IMR-90 (cell line): ENCODE results near the gene SLC27A6. TPM values are rescaled to one million over a fixed set of nuclear protein-coding genes. Genes with fewer than 3 reads are reported as not detected.

Experiments
- ATAC-seq: fragments of 200-7000 bp; cut with Tn5 transposase; 2 replicates; pipeline ENCODE4 v1.9.1; 2020; ENCODE audit warnings: low read depth, mild to moderate bottlenecking, moderate library complexity
- BruUV-seq: library from RNA; stranded (reverse); fragments of 400-500 nt; replicated peaks from 2 replicates; lab custom pipeline; 2021; lab: Mats Ljungman, UMichigan
- CTCF ChIA-PET: fragments of 300-600 bp; formaldehyde crosslinking; extraction: SDS; loops from one replicate; lab custom pipeline; 2021; ENCODE audit warnings: antibody characterized with exemption; lab: Yijun Ruan, JAX
- POLR2A ChIA-PET: fragments of 300-600 bp; sonication (Branson Sonifier 250); formaldehyde crosslinking; loops from one replicate; lab custom pipeline; 2022; ENCODE audit warnings: antibody characterized with exemption; ENCODE audit not compliant: unreplicated experiment; lab: Charles Lee
- DNase-seq: peaks from one replicate; pipeline ENCODE4 v3.0.0; 2013
- H2AFZ ChIP-seq: replicated peaks from 2 replicates; pipeline ENCODE3; 2013; ENCODE audit warnings: low read length, mild to moderate bottlenecking; ENCODE audit not compliant: poor library complexity
- H2AK5ac ChIP-seq: 2 replicates; pipeline ENCODE4 v1.6.1; 2013; ENCODE audit warnings: low read depth, low read length, inconsistent platforms
- H2AK9ac ChIP-seq: replicated peaks from 2 replicates; pipeline ENCODE3; 2013; ENCODE audit warnings: mild to moderate bottlenecking, low read depth, low read length, moderate library complexity; ENCODE audit not compliant: poor library complexity
- H2BK120ac ChIP-seq: 2 replicates; pipeline ENCODE4 v1.6.1; 2013; ENCODE audit warnings: low read depth, low read length, inconsistent platforms
- H2BK15ac ChIP-seq: 3 replicates; pipeline ENCODE4 v1.6.1; 2013; ENCODE audit warnings: low read depth, low read length, inconsistent platforms
- H2BK20ac ChIP-seq: 2 replicates; pipeline ENCODE4 v1.6.1; 2013; ENCODE audit warnings: low read depth, mild to moderate bottlenecking, inconsistent platforms, low read length, moderate library complexity
- H2BK5ac ChIP-seq: 2 replicates; pipeline ENCODE4 v1.6.1; 2013; ENCODE audit warnings: mild to moderate bottlenecking, low read depth, low read length, inconsistent platforms; ENCODE audit not compliant: poor library complexity, severe bottlenecking
- H3K14ac ChIP-seq: replicated peaks from 2 replicates; pipeline ENCODE4 v1.6.1; 2013; ENCODE audit warnings: low read depth, low read length, inconsistent platforms
- H3K18ac ChIP-seq: 2 replicates; pipeline ENCODE4 v1.6.1; 2013; ENCODE audit warnings: low read depth, low read length, control low read depth
- H3K23ac ChIP-seq: 2 replicates; pipeline ENCODE4 v1.6.1; 2013; ENCODE audit warnings: low read depth, low read length, inconsistent platforms
- H3K27ac ChIP-seq: 2 replicates; pipeline ENCODE4 v1.5.1; 2013; ENCODE audit warnings: mild to moderate bottlenecking, control low read depth, low read length; ENCODE audit not compliant: insufficient read depth
- H3K27me3 ChIP-seq: 2 replicates; pipeline ENCODE4 v1.6.1; 2013; ENCODE audit warnings: low read length; ENCODE audit not compliant: control insufficient read depth, insufficient read depth
- H3K36me3 ChIP-seq: 2 replicates; pipeline ENCODE4 v1.6.1; 2013; ENCODE audit warnings: low read length, mixed read lengths; ENCODE audit not compliant: control insufficient read depth, insufficient read depth
- H3K4ac ChIP-seq: 2 replicates; pipeline ENCODE4 v1.6.1; 2013; ENCODE audit warnings: low read depth, low read length, inconsistent platforms
- H3K4me1 ChIP-seq: 2 replicates; pipeline ENCODE4 v1.6.1; 2013; ENCODE audit warnings: low read length, mixed read lengths; ENCODE audit not compliant: control insufficient read depth, insufficient read depth
- H3K4me2 ChIP-seq: 2 replicates; pipeline ENCODE4 v1.6.1; 2013; ENCODE audit warnings: low read depth, mild to moderate bottlenecking, control low read depth, low read length, moderate library complexity
- H3K4me3 ChIP-seq: 2 replicates; pipeline ENCODE4 v1.5.1; 2013; ENCODE audit warnings: low read depth, mild to moderate bottlenecking, control low read depth, low read length, moderate library complexity; ENCODE audit not compliant: insufficient read depth
- H3K56ac ChIP-seq: 2 replicates; pipeline ENCODE4 v1.6.1; 2013; ENCODE audit warnings: low read length, inconsistent platforms; ENCODE audit not compliant: insufficient read depth; ENCODE audit errors: extremely low read depth
- H3K79me1 ChIP-seq, 2 experiments: 2 replicates each; pipeline ENCODE4 v1.6.1; 2013; ENCODE audit warnings: low read length in 2 of 2, inconsistent platforms in 1 of 2, low read depth in 1 of 2
- H3K9ac ChIP-seq: 2 replicates; pipeline ENCODE4 v1.6.1; 2013; ENCODE audit warnings: low read depth, low read length, control low read depth
- H3K9me1 ChIP-seq: 2 replicates; pipeline ENCODE4 v1.6.1; 2013; ENCODE audit warnings: low read length, inconsistent platforms; ENCODE audit not compliant: insufficient read depth
- H3K9me3 ChIP-seq: 2 replicates; pipeline ENCODE4 v1.6.1; 2013; ENCODE audit warnings: low read length; ENCODE audit not compliant: control insufficient read depth, insufficient read depth
- H4K20me1 ChIP-seq: 2 replicates; pipeline ENCODE4 v1.6.1; 2013; ENCODE audit warnings: low read length, inconsistent platforms; ENCODE audit not compliant: insufficient read depth
- H4K5ac ChIP-seq: 2 replicates; pipeline ENCODE4 v1.6.1; 2013; ENCODE audit warnings: mild to moderate bottlenecking, low read depth, low read length, control low read depth
- H4K8ac ChIP-seq, 2 experiments: 2 replicates each; pipeline ENCODE4 v1.6.1; 2013; ENCODE audit warnings: low read depth in 2 of 2, low read length in 2 of 2, control low read depth in 1 of 2, inconsistent platforms in 1 of 2
- H4K91ac ChIP-seq: 2 replicates; pipeline ENCODE4 v1.6.1; 2013; ENCODE audit warnings: low read depth, low read length, inconsistent platforms; ENCODE audit not compliant: insufficient read depth
- BHLHE40 ChIP-seq: fragments of 150-350 bp; IDR thresholded peaks from 2 replicates; pipeline ENCODE4 v1.6.1; 2016; ENCODE audit warnings: mild to moderate bottlenecking, low read depth, low read length
- CEBPB ChIP-seq: IDR thresholded peaks from 2 replicates; pipeline ENCODE4 v1.6.1; 2012; ENCODE audit warnings: low read depth, low read length, improper control_type of control experiment
- CHD1 ChIP-seq: IDR thresholded peaks from 2 replicates; pipeline ENCODE4 v1.6.1; 2012; ENCODE audit warnings: low read depth, low read length, improper control_type of control experiment
- FOS ChIP-seq: fragments of 150-350 bp; IDR thresholded peaks from 2 replicates; pipeline ENCODE4 v1.6.1; 2016; ENCODE audit warnings: low read depth, low read length
- MAFK ChIP-seq: IDR thresholded peaks from 2 replicates; pipeline ENCODE4 v1.6.1; 2012; ENCODE audit warnings: low read depth, low read length, improper control_type of control experiment
- MAZ ChIP-seq: IDR thresholded peaks from 2 replicates; pipeline ENCODE4 v1.6.1; 2012; ENCODE audit warnings: low read depth, mild to moderate bottlenecking, low read length, improper control_type of control experiment, moderate library complexity, borderline replicate concordance
- MXI1 ChIP-seq: IDR thresholded peaks from 2 replicates; pipeline ENCODE4 v1.6.1; 2012; ENCODE audit warnings: low read depth, mild to moderate bottlenecking, low read length, moderate library complexity, borderline replicate concordance
- NFE2L2 ChIP-seq: fragments of 150-350 bp; IDR thresholded peaks from 2 replicates; pipeline ENCODE4 v1.6.1; 2016; ENCODE audit warnings: low read depth, mild to moderate bottlenecking, low read length
- POLR2A ChIP-seq: IDR thresholded peaks from 2 replicates; pipeline ENCODE4 v1.6.1; 2012; ENCODE audit warnings: mild to moderate bottlenecking, low read depth, low read length
- RAD21 ChIP-seq: IDR thresholded peaks from 2 replicates; pipeline ENCODE4 v1.6.1; 2012; ENCODE audit warnings: low read length, improper control_type of control experiment
- RCOR1 ChIP-seq: IDR thresholded peaks from 2 replicates; pipeline ENCODE4 v1.6.1; 2012; ENCODE audit warnings: mild to moderate bottlenecking, low read length, improper control_type of control experiment; ENCODE audit not compliant: insufficient replicate concordance
- RFX5 ChIP-seq: IDR thresholded peaks from 2 replicates; pipeline ENCODE4 v1.8.0; 2012; ENCODE audit warnings: low read depth, mild to moderate bottlenecking, low read length, moderate library complexity
- SMC3 ChIP-seq: fragments of 150-350 bp; IDR thresholded peaks from 2 replicates; pipeline ENCODE4 v1.6.1; 2016; ENCODE audit warnings: low read depth, mild to moderate bottlenecking, antibody characterized with exemption, low read length, moderate library complexity
- WGBS, 2 experiments: methylation state at CpG; one replicate each; pipeline versions ENCODE4 v1.1.5 to v1.1.7; 2013; ENCODE audit warnings: missing lambda C conversion rate in 2 of 2; ENCODE audit not compliant: insufficient read length in 1 of 2; ENCODE audit errors: extremely low coverage in 2 of 2; 5-methylcytosine and 5-hydroxymethylcytosine counted together
- dilution Hi-C: fragments of 300-500 bp; cut with HindIII; formaldehyde crosslinking; loops from one replicate; pipeline ENCODE4 v1.14.3; 2018; ENCODE audit warnings: low sequenced_read_pairs; ENCODE audit not compliant: unreplicated experiment
- in situ Hi-C: fragments of 300-500 bp; cut with MboI; formaldehyde crosslinking; loops from 3 replicates; pipeline ENCODE4 v1.14.3; 2019; ENCODE audit warnings: low sequenced_read_pairs, inconsistent platforms, mixed read lengths
- intact Hi-C: fragments of 100-400 bp; cut with micrococcal nuclease; formaldehyde crosslinking; loops from 2 replicates; pipeline ENCODE4 v1.10.0; 2022
- polyA plus RNA-seq, 3 experiments: library from polyadenylated mRNA; depleted of rRNA; stranded (reverse); fragments of >200 nt; gene quantifications; 2 replicates each; pipeline ENCODE4 v1.2.3, GENCODE V29; 2012; ENCODE audit warnings: low replicate concordance in 1 of 3
- total RNA-seq: library from RNA; depleted of rRNA; stranded (reverse); fragments of >200 nt; gene quantifications from 2 replicates; pipeline ENCODE4 v1.2.3, GENCODE V29; 2012
- TF ChIP-seq, protein P1 (sequence below): conservative IDR thresholded peaks from 2 replicates; pipeline ENCODE4 v1.5.1; 2012; ENCODE audit warnings: mild to moderate bottlenecking, low read depth, low read length, improper control_type of control experiment
- TF ChIP-seq, protein P2 (sequence below): fragments of 150-350 bp; IDR thresholded peaks from 2 replicates; pipeline ENCODE4 v1.6.1; 2017; ENCODE audit warnings: mild to moderate bottlenecking, antibody characterized with exemption, low read length, low read depth
- TF ChIP-seq, protein P3 (sequence below): fragments of 150-350 bp; IDR thresholded peaks from 2 replicates; pipeline ENCODE4 v1.6.1; 2016; ENCODE audit warnings: low read depth, mild to moderate bottlenecking, low read length, moderate library complexity, borderline replicate concordance

Gene SLC27A6
- total and polyA plus RNA-seq, 2 of the 4 experiments (the other 2 are of a cell fraction) = under 0.01 to 0.02 TPM

DNA sequence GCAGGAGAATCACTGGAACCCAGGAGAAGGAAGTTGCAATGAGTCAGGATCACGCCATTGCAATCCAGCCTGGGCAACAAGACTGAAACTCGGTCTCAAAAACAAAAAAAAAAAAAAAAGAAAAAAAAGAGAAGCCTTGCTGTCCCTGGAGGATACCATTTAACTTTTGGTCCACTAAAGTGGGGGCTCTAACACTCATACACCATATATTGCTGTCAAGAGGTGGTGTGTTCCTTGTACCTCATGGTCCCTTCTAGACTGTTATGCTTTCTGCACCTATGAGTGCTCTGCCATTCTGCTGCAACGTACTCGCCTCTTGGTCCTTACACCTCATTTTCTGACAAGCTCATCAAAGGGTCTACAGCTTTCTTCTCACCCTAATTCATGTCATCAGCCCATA lies 77.0 kb downstream of the SLC27A6 start:
- Histone ChIP-seq H4K20me1 (no peaks in the 10 kb centered on the region), H2BK15ac (no peak overlapping the region), H2AK9ac (no peak overlapping the region), H3K27me3 (no peaks in the 10 kb centered on the region), H3K56ac (no peak overlapping the region), H3K4me2 (no peak overlapping the region), H3K18ac (no peak overlapping the region), H3K9me3 (no peaks in the 10 kb centered on the region), H3K36me3 (no peaks in the 10 kb centered on the region), H3K9me1 (no peaks in the 10 kb centered on the region), H3K27ac (no peak overlapping the region), H2AFZ (no peak overlapping the region), H3K4me1 (no peaks in the 10 kb centered on the region), H3K9ac (no peak overlapping the region), H3K4me3 (no peak overlapping the region), H3K14ac (no peak overlapping the region), H2BK5ac (no peak overlapping the region), H2BK120ac (no peak overlapping the region), H3K4ac (no peak overlapping the region), H2BK20ac (no peak overlapping the region), H3K23ac (no peak overlapping the region), H4K5ac (no peak overlapping the region), H2AK5ac (no peak overlapping the region), H3K79me1 (no peaks in the 10 kb centered on the region), H4K8ac (no peak overlapping the region), H4K91ac (no peak overlapping the region)
- intact Hi-C loops (no loop called here), in situ Hi-C loops (no loop called here), dilution Hi-C loops (no loop called here)
- no TSS peak for BruUV-seq
- WGBS, 2 experiments = 50% methylated on average over 2 of the region's 4 CpGs; no CpG with 5 or more reads in 1 of the 2 experiments
- ChIA-PET CTCF (no interaction called here), POLR2A (no interaction called here)
- ATAC-seq = no peak
- TF ChIP-seq POLR2A = no peak
- TF ChIP-seq FOS = no peak
- no peak for TF ChIP-seq BHLHE40
- no peak for TF ChIP-seq RFX5
- no peak for TF ChIP-seq MAZ
- TF ChIP-seq CHD1 = no peak
- no peak for TF ChIP-seq RAD21
- TF ChIP-seq, protein P1, sequence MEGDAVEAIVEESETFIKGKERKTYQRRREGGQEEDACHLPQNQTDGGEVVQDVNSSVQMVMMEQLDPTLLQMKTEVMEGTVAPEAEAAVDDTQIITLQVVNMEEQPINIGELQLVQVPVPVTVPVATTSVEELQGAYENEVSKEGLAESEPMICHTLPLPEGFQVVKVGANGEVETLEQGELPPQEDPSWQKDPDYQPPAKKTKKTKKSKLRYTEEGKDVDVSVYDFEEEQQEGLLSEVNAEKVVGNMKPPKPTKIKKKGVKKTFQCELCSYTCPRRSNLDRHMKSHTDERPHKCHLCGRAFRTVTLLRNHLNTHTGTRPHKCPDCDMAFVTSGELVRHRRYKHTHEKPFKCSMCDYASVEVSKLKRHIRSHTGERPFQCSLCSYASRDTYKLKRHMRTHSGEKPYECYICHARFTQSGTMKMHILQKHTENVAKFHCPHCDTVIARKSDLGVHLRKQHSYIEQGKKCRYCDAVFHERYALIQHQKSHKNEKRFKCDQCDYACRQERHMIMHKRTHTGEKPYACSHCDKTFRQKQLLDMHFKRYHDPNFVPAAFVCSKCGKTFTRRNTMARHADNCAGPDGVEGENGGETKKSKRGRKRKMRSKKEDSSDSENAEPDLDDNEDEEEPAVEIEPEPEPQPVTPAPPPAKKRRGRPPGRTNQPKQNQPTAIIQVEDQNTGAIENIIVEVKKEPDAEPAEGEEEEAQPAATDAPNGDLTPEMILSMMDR = no peak
- TF ChIP-seq NFE2L2 = no peak
- TF ChIP-seq CEBPB = no peak
- no peak for TF ChIP-seq SMC3
- TF ChIP-seq, protein P2, sequence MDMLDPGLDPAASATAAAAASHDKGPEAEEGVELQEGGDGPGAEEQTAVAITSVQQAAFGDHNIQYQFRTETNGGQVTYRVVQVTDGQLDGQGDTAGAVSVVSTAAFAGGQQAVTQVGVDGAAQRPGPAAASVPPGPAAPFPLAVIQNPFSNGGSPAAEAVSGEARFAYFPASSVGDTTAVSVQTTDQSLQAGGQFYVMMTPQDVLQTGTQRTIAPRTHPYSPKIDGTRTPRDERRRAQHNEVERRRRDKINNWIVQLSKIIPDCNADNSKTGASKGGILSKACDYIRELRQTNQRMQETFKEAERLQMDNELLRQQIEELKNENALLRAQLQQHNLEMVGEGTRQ = no peak
- no peak for TF ChIP-seq RCOR1
- TF ChIP-seq, protein P3, sequence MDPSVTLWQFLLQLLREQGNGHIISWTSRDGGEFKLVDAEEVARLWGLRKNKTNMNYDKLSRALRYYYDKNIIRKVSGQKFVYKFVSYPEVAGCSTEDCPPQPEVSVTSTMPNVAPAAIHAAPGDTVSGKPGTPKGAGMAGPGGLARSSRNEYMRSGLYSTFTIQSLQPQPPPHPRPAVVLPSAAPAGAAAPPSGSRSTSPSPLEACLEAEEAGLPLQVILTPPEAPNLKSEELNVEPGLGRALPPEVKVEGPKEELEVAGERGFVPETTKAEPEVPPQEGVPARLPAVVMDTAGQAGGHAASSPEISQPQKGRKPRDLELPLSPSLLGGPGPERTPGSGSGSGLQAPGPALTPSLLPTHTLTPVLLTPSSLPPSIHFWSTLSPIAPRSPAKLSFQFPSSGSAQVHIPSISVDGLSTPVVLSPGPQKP = no peak
- TF ChIP-seq MAFK = no peak
- TF ChIP-seq MXI1 = no peak
- no peak for DNase-seq
